MM.1S (cell line): ENCODE measurements around the gene CD52.

Experiments
- EZH2phosphoT487 ChIP-seq: fragments of 300-600 bp; sonication (generic); IDR thresholded peaks from 2 replicates; pipeline ENCODE4 v1.6.1; 2018; ENCODE audit warnings: antibody characterized with exemption, low read length
- TF ChIP-seq, protein P1 (sequence below): fragments of 300-600 bp; sonication (generic); IDR thresholded peaks from 2 replicates; pipeline ENCODE4 v1.5.1; 2016; ENCODE audit warnings: antibody characterized with exemption, low read length, mixed read lengths

GRCh38 chr1:26276432-26276838 is 41.3 kb upstream of the CD52 start:
- TF ChIP-seq, protein P1, sequence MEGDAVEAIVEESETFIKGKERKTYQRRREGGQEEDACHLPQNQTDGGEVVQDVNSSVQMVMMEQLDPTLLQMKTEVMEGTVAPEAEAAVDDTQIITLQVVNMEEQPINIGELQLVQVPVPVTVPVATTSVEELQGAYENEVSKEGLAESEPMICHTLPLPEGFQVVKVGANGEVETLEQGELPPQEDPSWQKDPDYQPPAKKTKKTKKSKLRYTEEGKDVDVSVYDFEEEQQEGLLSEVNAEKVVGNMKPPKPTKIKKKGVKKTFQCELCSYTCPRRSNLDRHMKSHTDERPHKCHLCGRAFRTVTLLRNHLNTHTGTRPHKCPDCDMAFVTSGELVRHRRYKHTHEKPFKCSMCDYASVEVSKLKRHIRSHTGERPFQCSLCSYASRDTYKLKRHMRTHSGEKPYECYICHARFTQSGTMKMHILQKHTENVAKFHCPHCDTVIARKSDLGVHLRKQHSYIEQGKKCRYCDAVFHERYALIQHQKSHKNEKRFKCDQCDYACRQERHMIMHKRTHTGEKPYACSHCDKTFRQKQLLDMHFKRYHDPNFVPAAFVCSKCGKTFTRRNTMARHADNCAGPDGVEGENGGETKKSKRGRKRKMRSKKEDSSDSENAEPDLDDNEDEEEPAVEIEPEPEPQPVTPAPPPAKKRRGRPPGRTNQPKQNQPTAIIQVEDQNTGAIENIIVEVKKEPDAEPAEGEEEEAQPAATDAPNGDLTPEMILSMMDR: no peak
- TF ChIP-seq EZH2phosphoT487: no peak
